ENCODE measurements around the gene SULF2.
A peak's percentile ranks its signal among the peaks of the same experiment; 100 is the strongest.

Gene SULF2

DNA sequence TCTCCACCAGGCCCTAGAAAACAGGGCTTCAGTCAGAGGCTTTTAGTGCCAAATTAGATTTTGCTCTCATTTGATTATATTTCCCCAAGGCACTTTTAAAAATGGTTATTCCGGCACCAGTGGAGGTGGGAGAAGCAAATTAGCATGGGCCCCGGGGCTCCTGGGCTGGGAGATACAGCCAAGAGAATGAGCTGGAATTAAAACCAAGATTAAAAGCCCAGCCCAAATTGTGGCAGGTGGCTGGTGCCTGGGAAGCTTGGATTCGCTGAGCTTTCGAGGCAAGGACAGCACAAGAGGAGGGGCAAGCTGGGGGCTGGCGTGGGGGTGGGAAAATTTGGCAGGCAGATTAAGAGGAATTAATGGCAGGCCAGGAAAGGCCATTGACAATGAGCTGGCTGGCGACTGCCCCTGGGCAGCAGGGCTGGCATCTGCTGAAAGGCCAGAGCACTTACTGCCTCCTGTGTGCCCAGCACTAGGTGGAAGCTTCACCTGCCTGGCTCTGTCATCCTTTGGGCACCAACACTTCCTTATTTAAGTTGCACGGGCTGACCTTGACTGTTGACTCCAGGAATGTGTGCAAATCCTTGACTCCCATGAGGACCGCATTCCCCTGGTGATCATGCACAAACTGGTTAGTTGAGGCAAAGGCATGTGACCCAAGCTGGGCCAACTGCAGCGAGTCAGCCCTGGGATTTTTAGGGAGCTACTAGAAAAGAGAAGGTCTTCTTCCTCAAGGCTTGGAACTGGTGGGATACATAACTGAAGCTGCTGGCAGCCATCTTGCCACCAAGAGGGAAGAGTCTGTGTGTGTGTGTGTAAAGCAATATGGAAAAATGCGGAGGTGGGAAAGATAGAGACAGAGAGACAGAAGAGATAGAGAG lies 76.1 kb downstream of the SULF2 start:
- no peak for DNase-seq

GRCh38 chr20:47708140-47708807 lies 77.0 kb downstream of the SULF2 start:
- no peak for DNase-seq

DNA sequence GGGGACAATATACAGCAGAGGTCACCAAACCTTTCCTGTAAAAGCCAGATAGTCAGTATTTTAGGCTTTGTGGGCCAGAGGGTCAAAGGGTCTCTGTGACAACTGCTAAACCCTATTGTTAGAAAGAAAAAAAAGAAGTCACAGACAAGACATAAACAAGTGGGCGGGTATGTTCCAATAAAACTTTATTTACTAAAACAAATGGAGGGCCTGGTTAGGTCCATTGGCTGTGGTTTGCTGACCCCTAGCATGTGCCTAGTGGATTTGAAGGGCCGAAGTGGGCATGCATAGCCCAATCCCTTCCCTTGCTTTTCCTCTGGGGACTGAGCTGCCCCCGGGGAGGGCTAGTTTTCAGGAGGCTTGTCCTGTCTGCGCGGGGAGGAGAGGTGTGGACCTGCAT lies 78.9 kb downstream of the SULF2 start:
- DNase-seq, result no peak

GRCh38 chr20:47705497-47705856 lies 79.8 kb downstream of the SULF2 start:
- no peak for DNase-seq

DNA sequence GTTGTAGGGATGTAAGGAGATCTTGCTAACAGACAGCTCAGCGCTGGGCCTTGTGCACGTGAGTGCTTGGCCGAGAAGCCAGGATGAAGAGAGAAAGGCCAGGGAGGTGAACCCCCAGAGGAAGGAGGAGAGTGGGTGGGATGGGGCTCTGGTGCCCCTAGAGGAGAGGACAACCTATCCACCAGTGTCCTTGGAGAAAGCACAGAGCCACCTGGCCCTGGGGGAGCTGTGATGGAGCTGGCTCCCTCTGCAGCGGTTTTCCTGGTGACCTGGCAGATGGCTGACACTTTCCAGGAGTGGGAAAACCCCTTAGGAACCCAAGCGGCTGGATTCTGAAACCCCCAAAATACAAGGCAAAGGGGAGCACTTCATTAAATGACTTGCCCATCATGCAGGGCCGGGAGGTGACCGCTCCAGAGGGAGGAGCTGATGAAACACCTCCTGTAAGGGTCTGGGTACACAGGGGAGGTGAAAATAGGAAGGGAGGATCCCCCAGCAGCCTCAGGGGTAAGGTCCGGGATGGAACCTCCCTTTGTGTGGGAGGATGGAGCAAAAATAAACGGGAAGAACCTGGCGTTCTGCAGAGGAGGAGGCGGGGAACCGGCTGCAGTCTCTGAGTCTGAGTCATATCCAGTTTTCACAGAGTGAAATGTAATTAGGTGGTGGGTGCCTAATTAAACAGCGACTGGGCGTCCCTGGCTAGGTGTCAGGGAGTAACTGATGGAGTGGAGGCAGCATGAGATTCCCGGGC lies 80.4 kb downstream of the SULF2 start:
- DNase-seq, result no peak

GRCh38 chr20:47703748-47704147 lies 81.5 kb downstream of the SULF2 start:
- DNase-seq, result no peak

DNA sequence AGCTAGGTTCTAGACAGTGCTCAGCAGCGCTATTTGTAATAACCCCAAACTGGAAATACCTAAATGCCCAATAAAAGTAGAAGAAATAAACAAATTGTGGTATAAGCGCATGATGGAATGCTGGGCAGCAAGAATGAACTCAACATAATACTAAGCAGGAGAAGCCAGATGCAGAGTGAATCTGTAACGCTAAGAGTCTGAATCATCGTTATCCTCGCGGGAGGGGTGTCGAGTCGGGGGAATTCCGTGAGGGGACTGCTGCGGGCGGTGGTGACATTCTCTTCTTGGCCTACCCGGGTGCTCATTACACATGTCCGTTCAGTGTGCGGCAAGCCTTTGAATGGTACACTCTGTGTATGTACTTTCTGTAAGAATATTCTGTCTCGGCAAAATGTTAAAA lies 83.7 kb downstream of the SULF2 start:
- DNase-seq, result no peak

GRCh38 chr20:47700327-47700726 lies 85.0 kb downstream of the SULF2 start:
- DNase-seq, result no peak

- no peak for DNase-seq
These were observed 85.5 kb downstream of the SULF2 start for GRCh38 chr20:47699818-47700217.

- DNase-seq, result no peak
These were observed 87.1 kb downstream of the SULF2 start for GRCh38 chr20:47698142-47698541.

GRCh38 chr20:47696856-47697255 lies 88.4 kb downstream of the SULF2 start:
- DNase-seq, result no peak

DNA sequence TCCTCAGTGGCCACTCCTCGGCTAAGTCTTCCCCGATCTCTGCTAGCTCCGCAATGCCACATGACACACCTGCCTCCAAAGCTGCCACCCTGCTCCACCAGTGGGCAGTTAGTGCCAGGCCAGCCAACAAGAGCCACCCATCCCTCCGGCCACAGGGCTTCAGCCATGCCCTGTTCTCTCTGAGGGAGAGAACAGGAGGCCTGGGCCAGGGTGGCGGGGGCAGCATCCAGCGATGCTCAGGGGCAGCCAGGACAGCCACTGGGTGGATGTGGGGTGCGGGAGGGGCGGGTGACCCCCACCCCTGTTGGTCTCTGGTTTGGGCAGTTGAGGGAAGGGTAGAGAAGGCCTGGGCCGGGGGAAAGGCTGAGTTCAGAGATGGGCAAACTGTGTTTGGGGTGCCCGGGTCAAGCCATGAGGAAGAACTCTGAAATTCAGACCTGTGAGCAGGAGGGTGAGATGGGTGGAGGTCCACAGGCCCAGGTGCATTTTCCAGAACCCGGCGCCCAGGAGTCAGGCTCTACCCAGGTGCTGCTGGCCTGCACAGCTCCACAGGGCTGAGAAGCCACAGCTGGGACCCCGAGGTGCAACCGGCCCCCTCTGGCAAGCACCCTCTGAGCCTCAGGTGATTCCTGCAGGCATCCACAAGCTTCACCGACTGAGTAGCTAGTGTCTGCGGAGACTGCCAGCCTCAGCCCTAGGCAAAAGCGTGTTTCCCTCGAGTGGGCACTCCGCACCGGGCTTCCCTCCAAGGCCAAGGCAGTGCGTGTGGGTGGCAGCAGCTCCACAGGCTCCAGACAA lies 91.1 kb downstream of the SULF2 start:
- DNase-seq, result no peak

DNA sequence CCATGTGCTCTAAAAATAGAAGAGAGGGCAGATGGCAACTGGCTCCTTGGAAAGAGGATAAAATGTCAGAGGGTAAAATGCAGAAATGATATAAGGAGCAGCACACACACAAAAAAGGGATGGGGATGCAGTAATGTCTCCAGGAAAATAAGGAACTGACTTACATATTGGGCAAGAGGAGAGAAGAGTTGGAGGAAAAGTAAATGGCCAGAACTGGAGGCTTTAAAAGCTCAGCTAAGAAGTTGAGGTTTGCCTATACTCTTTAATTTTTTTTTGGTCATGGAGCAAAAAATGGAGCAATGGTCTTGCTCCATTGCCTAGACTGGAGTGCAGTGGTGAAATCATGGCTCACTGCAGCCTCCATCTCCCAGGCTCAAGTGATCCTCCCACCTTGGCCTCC lies 93.7 kb downstream of the SULF2 start:
- peak; percentile 51 for DNase-seq

DNA sequence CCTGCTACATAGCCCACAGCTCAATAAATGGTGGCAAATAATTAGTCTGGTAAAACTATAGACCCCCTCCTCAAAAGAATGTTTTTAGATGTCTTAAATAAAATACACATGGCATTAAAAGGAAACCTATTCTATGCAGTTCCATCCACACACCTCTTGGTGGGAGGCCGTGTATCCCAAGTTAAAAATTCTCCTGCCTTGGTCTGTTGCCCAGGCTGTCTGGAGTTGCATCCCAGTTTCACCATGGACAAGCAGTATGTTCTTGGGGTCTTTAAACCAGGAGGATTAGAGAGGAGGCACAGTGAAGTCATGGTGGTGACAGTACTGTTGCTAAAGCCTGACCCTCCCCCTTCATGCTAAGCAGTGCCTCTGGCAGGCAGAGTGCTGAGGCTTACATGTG lies 95.5 kb downstream of the SULF2 start:
- no peak for DNase-seq

GRCh38 chr20:47688385-47689381 lies 96.6 kb downstream of the SULF2 start:
- no peak for DNase-seq

- no peak for DNase-seq
These were observed 97.9 kb downstream of the SULF2 start for GRCh38 chr20:47687095-47687987.

GRCh38 chr20:47686545-47686944 lies 98.7 kb downstream of the SULF2 start:
- no peak for DNase-seq

- no peak for DNase-seq
These were observed 100.8 kb downstream of the SULF2 start for GRCh38 chr20:47684306-47685080.

GRCh38 chr20:47682916-47683315 lies 102.4 kb downstream of the SULF2 start:
- DNase-seq, result no peak

Measured in right kidney (tissue), 1 donor.